Gastroesophageal sphincter (tissue), 3 donors: ENCODE measurements around the gene KRTAP19-4.

Experiments
- CTCF ChIP-seq, 4 experiments: fragments of 200-600 bp in 2 of 4; fragments of 450-650 bp in 2 of 4; sonication (generic) in 1 of 4; IDR thresholded peaks; one replicate each; pipeline ENCODE4 v1.5.1; 2017 to 2019; ENCODE audit warnings: antibody characterized with exemption in 4 of 4, mild to moderate bottlenecking in 2 of 4, moderate library complexity in 2 of 4
- POLR2A ChIP-seq, 2 donors: fragments of 450-650 bp; IDR thresholded peaks; one replicate each; pipeline ENCODE4 v1.6.1; 2017; ENCODE audit warnings: antibody characterized with exemption in 2 of 2, mild to moderate bottlenecking in 2 of 2, moderate library complexity in 1 of 2

GRCh38 chr21:30448514-30448913 lies 48.5 kb downstream of the KRTAP19-4 start:
- TF ChIP-seq POLR2A (IDR thresholded peaks at IDR 0.05) (no peak), CTCF (IDR thresholded peaks at IDR 0.05) (no peak)
